SK-N-MC (cell line): ENCODE data around the gene DNPH1.

Experiments
- EZH2 ChIP-seq: fragments of 200-600 bp; sonication (generic); IDR thresholded peaks from one replicate; pipeline ENCODE4 v1.6.1; 2017; ENCODE audit warnings: antibody characterized with exemption
- POLR2AphosphoS5 ChIP-seq: IDR thresholded peaks from 2 replicates; pipeline ENCODE4 v1.6.1; 2012; ENCODE audit warnings: mild to moderate bottlenecking, low read depth, low read length, borderline replicate concordance

DNA sequence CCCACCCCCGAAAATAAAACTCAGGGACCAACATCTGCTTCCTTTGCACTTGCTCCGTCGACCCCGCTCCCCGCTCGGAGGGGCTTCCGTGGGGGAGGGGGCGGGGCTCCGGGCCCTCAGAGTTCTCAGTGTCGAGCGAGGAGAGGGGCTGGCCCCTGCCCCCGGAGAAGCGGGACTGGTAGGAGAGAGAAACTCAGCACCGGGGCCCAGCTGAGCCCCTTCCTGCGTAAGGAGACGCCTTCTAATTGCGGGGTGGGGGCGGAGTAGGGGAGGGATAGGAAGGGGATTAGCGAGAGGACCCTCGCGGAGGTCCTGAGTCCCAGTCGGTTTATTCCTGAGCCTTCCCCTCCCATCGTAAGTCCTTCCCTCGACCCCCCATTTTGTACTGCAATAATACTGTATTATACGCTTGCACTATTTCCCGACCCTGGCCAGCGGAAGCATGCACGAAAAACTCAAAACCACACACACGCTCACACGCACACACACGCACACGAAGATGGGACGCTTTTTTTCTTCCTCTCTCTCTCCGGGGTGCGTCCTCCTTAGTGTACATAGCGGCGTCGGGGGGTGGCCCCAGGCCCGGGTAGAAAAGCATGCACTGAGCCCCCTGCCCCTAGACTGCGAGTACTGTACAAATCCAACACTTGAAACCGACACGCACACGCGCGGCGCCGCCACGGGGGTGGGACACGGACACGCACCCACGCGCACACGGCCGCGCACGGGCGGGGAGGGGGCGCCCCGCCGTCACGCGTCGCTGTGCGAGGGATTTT is 46.7 kb upstream of the DNPH1 start:
- TF ChIP-seq EZH2, result no peak
- TF ChIP-seq POLR2AphosphoS5, result no peak
